ENCODE measurements around the gene EFEMP2.

- TF ChIP-seq, protein P1, sequence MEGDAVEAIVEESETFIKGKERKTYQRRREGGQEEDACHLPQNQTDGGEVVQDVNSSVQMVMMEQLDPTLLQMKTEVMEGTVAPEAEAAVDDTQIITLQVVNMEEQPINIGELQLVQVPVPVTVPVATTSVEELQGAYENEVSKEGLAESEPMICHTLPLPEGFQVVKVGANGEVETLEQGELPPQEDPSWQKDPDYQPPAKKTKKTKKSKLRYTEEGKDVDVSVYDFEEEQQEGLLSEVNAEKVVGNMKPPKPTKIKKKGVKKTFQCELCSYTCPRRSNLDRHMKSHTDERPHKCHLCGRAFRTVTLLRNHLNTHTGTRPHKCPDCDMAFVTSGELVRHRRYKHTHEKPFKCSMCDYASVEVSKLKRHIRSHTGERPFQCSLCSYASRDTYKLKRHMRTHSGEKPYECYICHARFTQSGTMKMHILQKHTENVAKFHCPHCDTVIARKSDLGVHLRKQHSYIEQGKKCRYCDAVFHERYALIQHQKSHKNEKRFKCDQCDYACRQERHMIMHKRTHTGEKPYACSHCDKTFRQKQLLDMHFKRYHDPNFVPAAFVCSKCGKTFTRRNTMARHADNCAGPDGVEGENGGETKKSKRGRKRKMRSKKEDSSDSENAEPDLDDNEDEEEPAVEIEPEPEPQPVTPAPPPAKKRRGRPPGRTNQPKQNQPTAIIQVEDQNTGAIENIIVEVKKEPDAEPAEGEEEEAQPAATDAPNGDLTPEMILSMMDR (IDR thresholded peaks at IDR 0.05): no peak
- no peak for TF ChIP-seq POLR2A (IDR thresholded peaks at IDR 0.05)
These were observed 19.2 kb downstream of the EFEMP2 start for GRCh38 chr11:65853246-65853979.
